HL-60 (cell line): Measurements from ENCODE around the gene DCC.

Source experiments
- DNase-seq, 2 experiments: peaks; one replicate each; pipeline ENCODE4 v3.0.0-alpha.2; 2010 to 2020; ENCODE audit warnings: low read depth in 1 of 2, low spot score in 1 of 2
- H3K27ac ChIP-seq: fragments of 250-450 bp; sonication (Bioruptor Pico); replicated peaks from 2 replicates; pipeline ENCODE4 v1.5.1; 2020; ENCODE audit warnings: mild to moderate bottlenecking, moderate library complexity
- H3K27me3 ChIP-seq: fragments of 250-450 bp; sonication (Bioruptor Pico); 2 replicates; pipeline ENCODE4 v1.5.1; 2021; ENCODE audit warnings: mild to moderate bottlenecking, moderate library complexity; ENCODE audit not compliant: insufficient read depth, poor library complexity, severe bottlenecking
- H3K4me3 ChIP-seq: replicated peaks from 2 replicates; pipeline ENCODE4 v1.5.1; 2011; ENCODE audit warnings: mild to moderate bottlenecking, control low read depth, low read length; ENCODE audit not compliant: insufficient read depth
- CTCF ChIP-seq: IDR thresholded peaks from one replicate; pipeline ENCODE4 v1.5.1; 2011; ENCODE audit warnings: low read length, control low read depth, inconsistent platforms; ENCODE audit not compliant: insufficient read depth
- GABPA ChIP-seq: IDR thresholded peaks from 2 replicates; pipeline ENCODE4 v1.6.1; 2012; ENCODE audit warnings: low read depth
- POLR2AphosphoS5 ChIP-seq: IDR thresholded peaks from 2 replicates; pipeline ENCODE4 v1.6.1; 2012; ENCODE audit warnings: low read depth
- REST ChIP-seq: IDR thresholded peaks from 2 replicates; pipeline ENCODE4 v1.6.1; 2012; ENCODE audit warnings: low read depth; ENCODE audit not compliant: insufficient replicate concordance
- SPI1 ChIP-seq: IDR thresholded peaks from 2 replicates; pipeline ENCODE4 v1.6.1; 2012; ENCODE audit warnings: low read depth, mild to moderate bottlenecking, borderline replicate concordance

The DCC gene

GRCh38 chr18:52670896-52671295, 330.9 kb downstream of the DCC start:
- Histone ChIP-seq H3K4me3 (no peak overlapping the region), H3K27ac (no peak overlapping the region), H3K27me3 (no peaks in the 10 kb centered on the region)
- TF ChIP-seq SPI1 = no peak
- TF ChIP-seq CTCF = no peak
- TF ChIP-seq GABPA = no peak
- TF ChIP-seq REST = no peak
- no peak for TF ChIP-seq POLR2AphosphoS5
- peak in 1 of 2 experiments; percentile 13 for DNase-seq

GRCh38 chr18:52678034-52678433, 338.0 kb downstream of the DCC start:
- TF ChIP-seq SPI1 (no peak), CTCF (no peak), POLR2AphosphoS5 (no peak), GABPA (no peak), REST (no peak)
- Histone ChIP-seq H3K27me3 (no peaks in the 10 kb centered on the region), H3K27ac (no peak overlapping the region), H3K4me3 (no peak overlapping the region)
- no peak for DNase-seq

- TF ChIP-seq SPI1 = no peak
- no peak for TF ChIP-seq CTCF
- DNase-seq = no peak
- H3K27me3 ChIP-seq = no peaks in the 10 kb centered on the region
- H3K4me3 ChIP-seq = no peak overlapping the region
- H3K27ac ChIP-seq = no peak overlapping the region
These were observed 338.6 kb downstream of the DCC start for GRCh38 chr18:52678551-52678950.

GRCh38 chr18:52679354-52679753, 339.4 kb downstream of the DCC start:
- Histone ChIP-seq H3K27me3 (no peaks in the 10 kb centered on the region), H3K27ac (no peak overlapping the region), H3K4me3 (no peak overlapping the region)
- TF ChIP-seq SPI1 (no peak), GABPA (no peak), POLR2AphosphoS5 (no peak), CTCF (no peak), REST (no peak)
- no peak for DNase-seq
